Measurements from ENCODE around the gene AP2B1.

The AP2B1 gene

DNA sequence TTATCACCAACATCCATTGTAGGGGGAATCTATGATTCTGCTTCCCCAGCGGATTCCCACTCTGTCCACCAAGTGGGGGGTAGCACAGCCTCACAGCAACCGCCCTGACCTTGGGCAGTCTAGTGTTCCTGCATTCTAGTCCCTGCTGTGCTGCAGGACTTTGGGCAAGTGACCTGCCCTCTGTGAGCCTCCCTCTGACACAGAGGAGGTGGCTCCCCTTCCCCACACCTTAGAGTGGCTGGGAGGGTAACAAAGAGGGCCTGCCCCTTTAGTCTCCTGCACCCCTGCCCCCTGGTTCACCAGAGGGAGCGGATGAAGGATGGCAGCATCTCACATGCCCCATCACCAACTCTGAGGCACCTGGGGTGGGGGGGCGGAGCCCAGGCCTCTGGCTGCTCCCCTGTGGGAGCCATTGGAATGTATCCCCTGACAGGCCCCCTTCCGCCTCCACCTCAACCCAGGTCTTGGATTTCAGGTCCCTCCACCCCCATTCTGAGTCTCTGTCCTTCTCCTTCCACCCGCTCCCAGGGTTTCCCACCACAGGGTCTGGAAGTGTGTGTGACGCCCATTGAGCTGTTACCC is 155.9 kb downstream of the AP2B1 start:
- no peak overlapping the region for H3K27ac ChIP-seq
- TF ChIP-seq, protein P1, sequence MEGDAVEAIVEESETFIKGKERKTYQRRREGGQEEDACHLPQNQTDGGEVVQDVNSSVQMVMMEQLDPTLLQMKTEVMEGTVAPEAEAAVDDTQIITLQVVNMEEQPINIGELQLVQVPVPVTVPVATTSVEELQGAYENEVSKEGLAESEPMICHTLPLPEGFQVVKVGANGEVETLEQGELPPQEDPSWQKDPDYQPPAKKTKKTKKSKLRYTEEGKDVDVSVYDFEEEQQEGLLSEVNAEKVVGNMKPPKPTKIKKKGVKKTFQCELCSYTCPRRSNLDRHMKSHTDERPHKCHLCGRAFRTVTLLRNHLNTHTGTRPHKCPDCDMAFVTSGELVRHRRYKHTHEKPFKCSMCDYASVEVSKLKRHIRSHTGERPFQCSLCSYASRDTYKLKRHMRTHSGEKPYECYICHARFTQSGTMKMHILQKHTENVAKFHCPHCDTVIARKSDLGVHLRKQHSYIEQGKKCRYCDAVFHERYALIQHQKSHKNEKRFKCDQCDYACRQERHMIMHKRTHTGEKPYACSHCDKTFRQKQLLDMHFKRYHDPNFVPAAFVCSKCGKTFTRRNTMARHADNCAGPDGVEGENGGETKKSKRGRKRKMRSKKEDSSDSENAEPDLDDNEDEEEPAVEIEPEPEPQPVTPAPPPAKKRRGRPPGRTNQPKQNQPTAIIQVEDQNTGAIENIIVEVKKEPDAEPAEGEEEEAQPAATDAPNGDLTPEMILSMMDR (conservative IDR thresholded peaks at IDR 0.05), result no peak

DNA sequence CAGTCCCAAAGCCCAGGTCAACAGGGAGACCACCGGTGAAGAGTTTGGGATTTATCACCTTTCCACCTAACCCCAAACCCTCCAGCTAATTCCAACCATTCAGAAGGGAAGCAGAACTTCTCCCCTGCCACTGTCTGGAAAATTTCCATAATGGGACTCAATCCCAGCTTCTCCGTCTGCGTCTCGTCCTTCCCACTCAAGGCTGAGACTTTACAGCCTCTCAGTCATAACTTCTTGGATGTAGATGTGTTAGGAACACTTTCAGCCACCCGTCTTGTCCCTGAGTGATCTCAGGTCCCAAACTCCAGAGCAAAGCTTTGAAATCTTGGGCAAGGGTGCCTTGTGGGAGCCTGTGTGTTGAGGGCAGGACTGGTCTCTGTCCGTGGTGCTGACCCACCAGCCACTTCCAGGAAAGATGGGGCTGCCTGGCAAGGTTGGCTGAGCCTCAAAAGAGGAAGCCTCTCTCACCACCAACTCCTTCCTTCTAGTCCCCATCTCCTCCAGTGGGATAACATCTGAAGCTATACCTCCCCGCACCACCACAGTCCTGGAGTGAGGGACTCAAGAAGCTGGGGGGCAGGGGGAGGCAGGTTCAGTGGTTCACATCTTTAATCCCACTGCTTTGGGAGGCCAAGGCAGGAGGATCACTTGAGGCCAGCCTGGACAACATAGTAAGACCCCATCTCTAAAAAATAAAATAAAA is 156.7 kb downstream of the AP2B1 start:
- H3K27ac ChIP-seq, result no peak overlapping the region
- TF ChIP-seq, protein P1 (conservative IDR thresholded peaks at IDR 0.05), result no peak

DNA sequence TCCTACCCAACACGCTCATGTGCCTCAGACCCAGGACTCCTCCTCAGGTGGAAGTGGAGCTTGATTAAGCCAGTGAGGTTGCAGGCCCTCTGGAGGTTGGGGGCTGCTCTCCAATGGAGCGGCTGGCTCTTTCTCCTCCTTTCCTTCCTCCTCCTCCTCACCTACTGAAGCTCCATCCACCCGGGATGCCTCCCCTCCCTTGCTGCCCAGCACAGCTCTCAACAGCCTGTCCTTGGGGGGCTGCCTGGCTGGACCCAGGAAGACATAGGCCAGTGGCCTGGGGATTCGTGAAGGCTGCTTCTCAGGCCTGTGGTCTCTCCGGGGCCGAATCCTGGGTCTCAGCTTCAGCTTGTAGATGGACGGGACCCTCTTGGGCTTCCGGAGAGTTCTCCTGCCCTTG is 157.7 kb downstream of the AP2B1 start:
- H3K27ac ChIP-seq, result no peak overlapping the region
- TF ChIP-seq, protein P1 (conservative IDR thresholded peaks at IDR 0.05), result no peak

DNA sequence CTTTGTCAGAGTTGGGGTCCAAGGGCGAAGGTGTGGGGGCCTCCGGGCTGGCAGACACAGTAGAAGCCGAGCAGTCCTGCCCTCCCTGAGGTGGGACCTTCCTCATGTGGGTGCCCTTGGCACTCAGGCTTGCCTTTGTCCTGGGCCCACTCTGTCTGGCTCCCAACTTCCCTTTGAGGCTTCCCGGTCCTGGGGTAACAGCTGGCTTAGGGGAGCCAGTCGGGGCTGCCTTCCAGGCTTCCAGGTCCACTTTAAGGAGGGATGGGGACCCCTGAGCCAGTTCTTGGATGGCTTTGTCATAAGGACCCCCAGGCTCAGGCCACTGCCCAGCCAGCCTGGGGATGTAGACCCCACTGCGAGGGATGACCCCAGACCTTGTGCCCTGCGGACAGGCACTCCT is 158.1 kb downstream of the AP2B1 start:
- H3K27ac ChIP-seq, result no peak overlapping the region
- TF ChIP-seq, protein P1 (conservative IDR thresholded peaks at IDR 0.05), result no peak

DNA sequence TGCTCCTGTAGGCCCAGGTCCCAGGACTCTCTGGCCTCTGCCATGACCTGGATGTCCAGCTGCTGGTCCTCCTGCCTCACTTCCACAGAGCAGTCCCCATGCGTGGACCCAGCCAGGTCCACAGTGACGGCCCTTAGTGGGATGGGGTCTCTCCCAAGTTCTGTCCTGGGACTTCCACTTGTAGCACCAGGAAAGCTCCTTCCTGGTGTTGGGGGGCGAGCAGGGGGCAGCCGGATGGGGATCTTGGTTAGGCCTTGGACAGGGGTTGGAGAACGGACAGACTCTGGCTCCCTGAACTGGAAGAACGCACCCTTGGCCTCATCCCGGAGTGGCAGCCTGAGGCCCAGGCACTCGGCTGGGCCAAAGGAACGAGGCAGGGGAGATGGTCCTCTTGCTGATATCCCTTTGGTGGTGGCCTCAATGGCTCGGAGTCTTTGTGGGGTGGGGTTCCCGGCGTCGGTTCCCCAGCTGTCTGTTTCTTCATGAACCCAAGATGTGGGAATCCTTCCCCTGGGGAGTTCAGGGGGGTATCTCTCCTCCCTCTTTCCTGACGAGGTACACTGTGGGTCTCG is 158.7 kb downstream of the AP2B1 start:
- TF ChIP-seq, protein P1 (conservative IDR thresholded peaks at IDR 0.05), result no peak
- H3K27ac ChIP-seq, result no peak overlapping the region

DNA sequence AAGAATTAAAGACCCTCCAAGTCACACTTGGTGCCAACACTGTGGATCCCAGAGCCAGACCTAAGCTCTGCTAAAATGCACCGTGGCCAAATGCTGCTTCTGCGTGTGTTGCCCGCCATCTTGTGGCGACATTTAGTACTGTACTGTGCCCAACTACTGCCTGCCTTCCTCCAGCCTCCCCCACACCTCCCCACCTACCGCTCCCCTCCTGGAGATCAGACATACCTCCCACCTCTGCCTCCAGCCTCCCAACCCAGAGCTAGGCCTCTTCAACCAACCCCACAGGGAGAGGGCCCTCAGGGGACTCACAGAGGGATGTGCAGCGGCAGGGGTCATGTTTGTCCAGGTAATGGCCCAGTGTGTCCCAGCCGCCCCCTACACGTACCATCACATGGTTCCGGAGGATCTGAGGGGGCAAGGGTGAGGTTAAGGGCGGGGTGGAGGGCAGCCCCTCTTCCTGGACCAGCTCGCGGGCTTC is 160.5 kb downstream of the AP2B1 start:
- TF ChIP-seq, protein P1 (conservative IDR thresholded peaks at IDR 0.05), result peak; percentile 98
- H3K27ac ChIP-seq, result peak overlapping the region; percentile 36; the same call in 1 of the 2 replicates

DNA sequence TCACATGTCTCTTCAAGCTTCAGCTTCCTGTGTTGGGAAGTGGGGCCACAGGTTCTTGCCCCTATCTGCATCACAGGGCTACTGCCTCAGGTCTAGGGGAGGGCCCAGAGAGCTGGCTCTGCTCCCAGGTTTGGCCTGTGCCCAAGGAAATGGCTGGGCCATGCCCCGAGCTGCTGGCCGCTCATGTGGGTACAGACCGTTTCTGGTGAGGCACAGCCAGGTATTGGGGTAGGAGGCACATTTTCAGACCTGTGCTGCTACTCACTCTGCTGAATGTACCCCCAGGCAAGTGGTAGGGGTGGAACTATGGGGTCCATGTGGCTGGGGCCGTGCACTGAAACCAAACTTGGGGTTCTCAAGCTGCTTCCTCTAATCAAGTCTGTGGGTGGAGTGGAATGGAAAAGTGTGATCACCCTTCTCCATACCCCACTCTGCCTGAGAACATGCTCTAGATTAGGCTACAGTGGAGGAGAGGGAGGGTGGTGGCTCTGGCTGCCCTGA is 161.3 kb downstream of the AP2B1 start:
- TF ChIP-seq, protein P1 (conservative IDR thresholded peaks at IDR 0.05), result no peak
- H3K27ac ChIP-seq, result peak overlapping the region; percentile 36; the same call in 1 of the 2 replicates

Data from VCaP (cell line).